IPS-20b (cell line): ENCODE measurements around the gene RHBG.

Experiments
- H3K27ac ChIP-seq: one replicate; pipeline ENCODE4 v1.5.1; 2013; ENCODE audit warnings: low read length
- H3K27me3 ChIP-seq: 2 replicates; pipeline ENCODE4 v1.6.1; 2013; ENCODE audit warnings: mild to moderate bottlenecking, low read length, inconsistent platforms; ENCODE audit not compliant: insufficient read depth
- H3K36me3 ChIP-seq: 2 replicates; pipeline ENCODE4 v1.6.1; 2013; ENCODE audit warnings: low read depth, mild to moderate bottlenecking, inconsistent platforms, low read length, moderate library complexity; ENCODE audit not compliant: insufficient read depth
- H3K4me1 ChIP-seq: 2 replicates; pipeline ENCODE4 v1.6.1; 2013; ENCODE audit warnings: mild to moderate bottlenecking, control low read depth, inconsistent platforms, low read length, moderate library complexity; ENCODE audit not compliant: insufficient read depth
- H3K4me3 ChIP-seq: 2 replicates; pipeline ENCODE4 v1.5.1; 2013; ENCODE audit warnings: mild to moderate bottlenecking, low read length, inconsistent platforms
- H3K9ac ChIP-seq: 2 replicates; pipeline ENCODE4 v1.6.1; 2013; ENCODE audit warnings: low read depth, mild to moderate bottlenecking, inconsistent platforms, low read length, moderate library complexity
- H3K9me3 ChIP-seq: 2 replicates; pipeline ENCODE4 v1.6.1; 2013; ENCODE audit warnings: mild to moderate bottlenecking, low read depth, low read length, inconsistent platforms; ENCODE audit not compliant: insufficient read depth

Gene RHBG

DNA sequence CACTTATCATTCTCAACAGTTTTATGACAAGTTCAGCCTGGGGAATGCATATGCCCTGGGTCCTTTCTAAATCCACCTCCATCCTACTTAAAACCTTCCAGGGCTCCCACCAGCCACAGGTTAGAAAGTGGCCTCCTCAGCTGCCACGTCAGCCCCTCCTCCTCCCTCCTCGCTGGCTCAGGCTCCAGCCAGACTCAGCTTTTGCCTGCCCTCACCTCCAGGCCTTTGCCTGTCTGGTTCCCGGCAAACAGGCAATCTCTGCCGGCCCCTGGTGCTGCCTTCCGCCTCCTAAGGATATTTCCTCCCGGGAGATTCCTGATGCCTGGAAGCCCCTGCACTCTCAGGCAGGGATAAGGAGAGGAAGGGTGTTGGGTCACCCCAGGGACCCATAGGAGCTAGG lies 9.5 kb downstream of the RHBG start:
- Histone ChIP-seq H3K4me1 (no peaks in the 10 kb centered on the region; the same call in 1 of the 2 replicates), H3K36me3 (no peaks in the 10 kb centered on the region)

DNA sequence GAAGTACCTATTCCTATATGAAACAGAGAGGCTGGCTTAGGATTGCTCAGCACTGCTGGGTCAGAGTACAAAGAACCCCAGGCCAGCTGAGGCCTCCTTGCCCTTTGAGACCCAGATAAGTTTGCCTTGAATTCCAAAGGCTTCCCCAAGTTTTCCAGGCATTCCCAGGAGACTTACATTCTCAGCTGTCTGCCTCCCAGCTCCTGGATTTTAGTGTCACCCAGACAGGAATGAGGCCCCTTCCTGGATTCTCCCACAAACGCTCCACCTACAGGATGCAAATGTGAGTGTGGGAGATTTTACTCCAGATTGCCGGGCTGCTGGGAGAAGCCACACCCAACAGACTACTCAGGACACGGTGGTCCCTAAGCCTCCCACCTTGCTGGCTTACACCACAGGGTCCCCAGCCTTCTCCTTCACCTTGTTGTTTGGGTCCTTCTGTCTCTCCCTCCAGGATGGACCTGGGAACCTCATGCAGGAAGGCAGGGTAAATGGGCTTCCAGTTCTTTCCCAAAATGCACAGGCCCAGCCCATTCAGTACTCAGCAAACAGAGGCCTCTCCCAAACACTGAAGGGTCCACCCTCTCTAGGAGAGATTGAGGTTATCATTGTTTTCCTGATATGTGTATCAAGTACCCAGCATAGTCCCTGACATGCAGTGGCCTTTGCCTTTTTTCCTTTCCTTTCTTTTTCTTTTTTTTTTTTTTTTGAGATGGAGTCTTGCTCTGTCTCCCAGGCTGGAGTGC lies 10.6 kb downstream of the RHBG start:
- H3K27ac ChIP-seq: no peak overlapping the region
- H3K36me3 ChIP-seq: no peaks in the 10 kb centered on the region
- peaks cover 24% of the 10 kb centered on the region for H3K27me3 ChIP-seq
- H3K4me1 ChIP-seq: no peaks in the 10 kb centered on the region; the same call in 1 of the 2 replicates
- no peak overlapping the region for H3K9ac ChIP-seq
- H3K4me3 ChIP-seq: no peak overlapping the region
- no peaks in the 10 kb centered on the region for H3K9me3 ChIP-seq

More for the DNA sequence above, 9.5 kb downstream of the RHBG start:
- no peak overlapping the region for H3K4me3 ChIP-seq
- peaks cover 17% of the 10 kb centered on the region for H3K27me3 ChIP-seq
- no peak overlapping the region for H3K27ac ChIP-seq
- no peak overlapping the region for H3K9ac ChIP-seq
- no peaks in the 10 kb centered on the region for H3K9me3 ChIP-seq

DNA sequence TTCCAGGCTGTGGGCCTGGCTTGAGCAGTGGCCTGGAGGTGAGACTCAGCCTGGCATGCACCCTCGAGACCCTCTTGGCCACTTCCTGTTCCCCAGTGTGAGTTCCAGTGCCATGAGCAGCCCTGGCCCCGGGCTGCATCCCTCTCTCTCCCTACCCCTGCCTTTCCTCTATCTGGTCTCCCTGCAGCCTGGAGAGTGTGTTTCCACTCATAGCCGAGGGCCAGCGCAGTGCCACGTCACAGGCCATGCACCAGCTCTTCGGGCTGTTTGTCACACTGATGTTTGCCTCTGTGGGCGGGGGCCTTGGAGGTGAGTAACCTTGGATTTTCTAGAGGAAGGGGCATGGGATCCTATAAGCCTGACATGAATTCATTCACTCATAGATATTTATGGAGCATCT lies 13.6 kb downstream of the RHBG start:
- peaks cover 51% of the 10 kb centered on the region for H3K27me3 ChIP-seq
- H3K27ac ChIP-seq: no peak overlapping the region
- no peak overlapping the region for H3K9ac ChIP-seq

DNA sequence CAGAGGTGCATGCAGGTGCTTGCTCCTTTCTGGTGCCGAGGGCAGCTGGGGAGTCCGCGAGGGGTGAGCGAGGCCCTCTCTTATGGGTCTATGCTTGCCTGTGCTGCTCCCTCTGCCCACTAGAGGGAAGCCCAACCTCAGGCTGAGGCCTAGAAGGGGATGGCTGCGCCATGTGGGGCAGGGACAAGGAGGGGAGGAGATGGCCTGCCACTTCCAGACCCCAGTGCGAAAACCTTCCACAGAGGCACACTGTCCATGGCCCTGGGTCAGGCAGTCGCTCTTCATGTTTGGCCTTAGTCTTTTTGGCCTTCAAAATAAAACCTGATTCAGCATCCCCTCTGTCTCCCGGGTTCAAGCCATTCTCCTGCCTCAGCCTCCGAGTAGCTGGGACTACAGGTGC lies 14.0 kb downstream of the RHBG start:
- H3K9me3 ChIP-seq: no peaks in the 10 kb centered on the region
- no peak overlapping the region for H3K4me3 ChIP-seq
- no peaks in the 10 kb centered on the region for H3K36me3 ChIP-seq
- no peak overlapping the region for H3K9ac ChIP-seq
- no peaks in the 10 kb centered on the region; the same call in 1 of the 2 replicates for H3K4me1 ChIP-seq
- peaks cover 55% of the 10 kb centered on the region for H3K27me3 ChIP-seq
- no peak overlapping the region for H3K27ac ChIP-seq

More for the DNA sequence above, 13.6 kb downstream of the RHBG start:
- H3K9me3 ChIP-seq: no peaks in the 10 kb centered on the region
- no peaks in the 10 kb centered on the region for H3K36me3 ChIP-seq
- no peaks in the 10 kb centered on the region; the same call in 1 of the 2 replicates for H3K4me1 ChIP-seq
- no peak overlapping the region for H3K4me3 ChIP-seq

DNA sequence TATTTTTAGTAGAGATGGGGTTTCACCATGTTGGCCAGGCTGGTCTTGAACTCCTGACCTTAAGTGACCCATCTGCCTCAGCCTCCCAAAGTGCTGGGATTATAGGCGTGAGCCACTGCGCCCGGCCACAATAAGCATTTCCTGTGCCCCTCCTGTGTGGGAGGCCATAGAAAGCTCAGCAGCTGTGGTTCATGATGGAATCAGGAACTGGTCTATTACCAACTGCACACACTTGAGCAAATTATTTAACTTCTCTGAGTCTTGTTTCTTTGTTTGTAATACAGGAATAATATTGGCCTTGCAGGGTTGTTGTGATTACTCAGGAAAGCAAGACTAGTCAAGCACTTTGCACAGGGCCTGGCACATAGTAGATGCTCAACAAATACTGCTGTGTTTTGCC lies 15.0 kb downstream of the RHBG start:
- H3K4me1 ChIP-seq: peaks cover 4% of the 10 kb centered on the region; the same call in 1 of the 2 replicates
- H3K36me3 ChIP-seq: no peaks in the 10 kb centered on the region
- peaks cover 65% of the 10 kb centered on the region for H3K27me3 ChIP-seq
- H3K9ac ChIP-seq: no peak overlapping the region
- no peaks in the 10 kb centered on the region for H3K9me3 ChIP-seq
- H3K4me3 ChIP-seq: no peak overlapping the region
- no peak overlapping the region for H3K27ac ChIP-seq

GRCh38 chr1:156384658-156385057 lies 15.6 kb downstream of the RHBG start:
- H3K27me3 ChIP-seq: peaks cover 72% of the 10 kb centered on the region
- H3K27ac ChIP-seq: no peak overlapping the region
- no peak overlapping the region for H3K4me3 ChIP-seq
- H3K9me3 ChIP-seq: no peaks in the 10 kb centered on the region
- no peak overlapping the region for H3K9ac ChIP-seq
- no peaks in the 10 kb centered on the region for H3K36me3 ChIP-seq
- H3K4me1 ChIP-seq: peaks cover 4% of the 10 kb centered on the region; the same call in 1 of the 2 replicates

DNA sequence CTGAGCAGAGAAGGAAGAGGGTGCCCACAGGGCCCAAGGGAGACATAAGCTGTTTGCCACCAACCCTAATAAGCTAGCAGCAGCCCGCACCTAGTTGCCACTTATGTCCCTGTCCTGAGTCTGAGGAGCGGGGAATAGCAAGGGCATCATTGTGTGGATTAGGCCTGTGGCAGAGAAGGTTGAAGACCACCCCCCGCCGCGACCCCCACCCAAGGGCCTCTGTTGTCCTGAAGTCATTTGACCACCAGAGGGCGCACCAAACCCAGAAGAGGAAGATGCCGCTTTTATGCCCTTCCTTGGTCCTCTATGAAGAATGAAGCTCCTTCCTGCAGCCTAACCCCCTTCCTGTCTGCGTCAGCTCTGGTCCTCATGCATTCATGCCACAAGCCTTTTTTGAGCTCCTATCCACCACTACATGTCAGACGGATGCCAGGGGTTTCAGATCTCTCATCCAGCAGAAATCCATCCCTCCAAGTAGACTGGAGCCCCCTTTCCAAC lies 16.6 kb downstream of the RHBG start:
- Histone ChIP-seq H3K9ac (no peak overlapping the region), H3K9me3 (no peaks in the 10 kb centered on the region), H3K36me3 (no peaks in the 10 kb centered on the region), H3K27ac (no peak overlapping the region), H3K4me3 (no peak overlapping the region), H3K4me1 (peaks cover 6% of the 10 kb centered on the region; the same call in 1 of the 2 replicates), H3K27me3 (peaks cover 81% of the 10 kb centered on the region)

GRCh38 chr1:156386134-156386901 lies 17.3 kb downstream of the RHBG start:
- H3K9me3 ChIP-seq: no peaks in the 10 kb centered on the region
- no peak overlapping the region for H3K27ac ChIP-seq
- no peak overlapping the region for H3K4me3 ChIP-seq
- H3K4me1 ChIP-seq: peaks cover 12% of the 10 kb centered on the region; the same call in 1 of the 2 replicates
- H3K27me3 ChIP-seq: peaks cover 88% of the 10 kb centered on the region
- no peak overlapping the region for H3K9ac ChIP-seq
- no peaks in the 10 kb centered on the region for H3K36me3 ChIP-seq

DNA sequence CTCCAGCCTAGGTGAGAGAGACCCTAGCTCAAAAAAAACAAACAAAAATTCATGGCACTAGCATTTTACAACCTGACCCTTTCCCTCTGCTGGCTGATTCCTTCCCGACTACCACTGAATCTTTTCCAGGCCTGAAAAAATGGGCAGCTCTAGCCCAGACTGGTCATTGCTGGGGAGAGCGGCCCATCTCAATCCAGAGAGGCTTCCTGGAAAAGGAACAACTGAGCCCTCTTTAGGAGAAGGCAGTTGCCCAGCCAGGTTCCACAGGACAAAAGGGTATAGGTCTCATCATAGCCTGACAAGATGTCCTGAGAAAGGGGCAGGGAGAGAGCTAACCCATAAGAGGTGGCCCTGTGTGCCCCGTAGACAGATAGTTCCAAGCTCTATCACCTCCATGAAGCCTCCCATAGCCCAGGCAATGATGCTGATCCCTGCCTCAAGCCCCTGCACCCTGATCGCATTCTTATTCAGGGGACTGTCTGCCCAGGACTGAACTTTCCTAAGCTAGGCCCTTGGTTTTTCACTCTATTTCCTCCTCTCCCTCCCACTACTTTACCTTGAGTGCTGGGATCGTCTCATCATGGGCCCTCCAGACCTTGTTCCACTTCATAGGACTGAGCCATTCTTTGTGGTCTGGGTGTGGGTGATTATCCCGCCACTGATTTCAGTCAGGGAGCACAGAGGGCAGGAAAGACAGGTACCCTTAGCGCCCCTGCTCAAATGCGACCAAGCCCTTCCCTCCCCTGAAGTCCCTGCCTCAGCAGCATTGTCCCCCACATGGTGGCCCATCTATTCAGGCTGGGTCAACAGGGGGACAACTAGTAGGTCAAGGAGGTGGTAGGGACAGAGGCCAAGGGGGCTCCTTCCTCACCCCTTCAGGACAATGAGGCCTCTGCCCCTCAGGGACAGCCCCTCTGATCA lies 18.2 kb downstream of the RHBG start:
- no peaks in the 10 kb centered on the region for H3K9me3 ChIP-seq
- no peaks in the 10 kb centered on the region for H3K36me3 ChIP-seq
- no peak overlapping the region for H3K27ac ChIP-seq
- no peak overlapping the region for H3K9ac ChIP-seq
- peaks cover 20% of the 10 kb centered on the region; the same call in 1 of the 2 replicates for H3K4me1 ChIP-seq
- peaks cover 88% of the 10 kb centered on the region for H3K27me3 ChIP-seq
- H3K4me3 ChIP-seq: peak overlapping the region; percentile 55; the same call in 1 of the 2 replicates

- peak overlapping the region; percentile 55; the same call in 1 of the 2 replicates for H3K4me3 ChIP-seq
- peak overlapping the region; percentile 34; the same call in 1 of the 2 replicates for H3K9ac ChIP-seq
- peaks cover 88% of the 10 kb centered on the region for H3K27me3 ChIP-seq
- H3K4me1 ChIP-seq: peaks cover 20% of the 10 kb centered on the region; the same call in 1 of the 2 replicates
- no peaks in the 10 kb centered on the region for H3K36me3 ChIP-seq
- no peak overlapping the region for H3K27ac ChIP-seq
- no peaks in the 10 kb centered on the region for H3K9me3 ChIP-seq
These were observed 18.8 kb downstream of the RHBG start for GRCh38 chr1:156387870-156388173.
